Heart left ventricle (tissue), 16 donors: ENCODE results near the gene ZDHHC20. TPM values are rescaled to one million over a fixed set of nuclear protein-coding genes. Genes with fewer than 3 reads are reported as not detected.

Experiments
- ATAC-seq, 4 donors: fragments of 200-7000 bp; cut with Tn5 transposase; one replicate each; pipeline ENCODE4 v1.9.1; 2020 to 2022; ENCODE audit warnings: moderate library complexity in 4 of 4, mild to moderate bottlenecking in 3 of 4, moderate number of reproducible peaks in 1 of 4
- DNase-seq, 5 donors: peaks; one replicate each; pipeline ENCODE4 v3.0.0-alpha.2; 2020
- H3K27ac ChIP-seq, 12 donors: fragments of 200-600 bp; sonication (generic) in 4 of 12; one replicate each; pipeline versions ENCODE4 v1.5.0 to v1.8.0; 2016 to 2022; ENCODE audit warnings: mild to moderate bottlenecking in 2 of 12
- H3K27me3 ChIP-seq, 9 donors: fragments of 200-600 bp; sonication (generic) in 2 of 9; one replicate each; pipeline versions ENCODE4 v1.5.1 to v1.8.0; 2016 to 2022; ENCODE audit warnings: mild to moderate bottlenecking in 3 of 9
- H3K36me3 ChIP-seq, 9 donors: fragments of 200-600 bp; sonication (generic) in 2 of 9; one replicate each; pipeline versions ENCODE4 v1.5.0 to v1.8.0; 2018 to 2022; ENCODE audit warnings: mild to moderate bottlenecking in 2 of 9
- H3K4me1 ChIP-seq, 12 donors: fragments of 200-600 bp; sonication (generic) in 4 of 12; one replicate each; pipeline versions ENCODE4 v1.5.0 to v1.8.0; 2016 to 2022; ENCODE audit warnings: mild to moderate bottlenecking in 3 of 12
- H3K4me3 ChIP-seq, 12 donors: fragments of 200-600 bp; sonication (generic) in 4 of 12; one replicate each; pipeline versions ENCODE4 v1.5.0 to v1.8.0; 2017 to 2022; ENCODE audit warnings: mild to moderate bottlenecking in 9 of 12, moderate library complexity in 4 of 12
- H3K9me3 ChIP-seq, 12 donors: fragments of 200-600 bp; sonication (generic) in 4 of 12; one replicate each; pipeline versions ENCODE4 v1.5.0 to v1.8.0; 2016 to 2022; ENCODE audit warnings: mild to moderate bottlenecking in 1 of 12
- POLR2A ChIP-seq, 2 donors: fragments of 450-650 bp; IDR thresholded peaks; one replicate each; pipeline ENCODE4 v1.6.1; 2017; ENCODE audit warnings: antibody characterized with exemption in 2 of 2, mild to moderate bottlenecking in 2 of 2, moderate library complexity in 2 of 2
- WGBS, 4 donors: extraction: QIAGEN DNeasy Blood & Tissue Kit in 2 of 4; methylation state at CpG; one replicate each; pipeline versions ENCODE4 v1.1.5 to v1.1.7; 2013 to 2018; 5-methylcytosine and 5-hydroxymethylcytosine counted together
- intact Hi-C, 10 donors: fragments of 100-400 bp; cut with DNase I; formaldehyde crosslinking; loops; one replicate each; pipeline versions ENCODE4 v1.11.1 to v1.14.2; 2022
- polyA plus RNA-seq, 2 donors: library from polyadenylated mRNA; stranded (reverse); fragments of 200-250 nt; gene quantifications; one replicate each; pipeline ENCODE4 v1.2.3, GENCODE V29; 2013
- total RNA-seq, 9 donors: library from RNA; depleted of rRNA in 2 of 9; stranded (reverse); fragments of >200 nt in 2 of 9; fragmentation: NEBNext Ultra II Directional in 3 of 9; extraction: Animal tissue kit (Norgen Biotek cat#: 25700) in 3 of 9; gene quantifications; one replicate each; pipeline versions ENCODE4 v1.1.0 to v1.2.4, GENCODE V29; 2016 to 2023
- TF ChIP-seq, protein P1 (sequence below), 12 donors: fragments of 200-600 bp; sonication (generic) in 4 of 12; IDR thresholded peaks; one replicate each; pipeline versions ENCODE4 v1.5.0 to v1.8.0; 2018 to 2022; ENCODE audit warnings: antibody characterized with exemption in 12 of 12, mild to moderate bottlenecking in 5 of 12
- donor health status: ischemic (EF 13 %, LVEDD 7.1; RV severe dilation, severe dysfunction).
- donor health status: healthy with polysubstance abuse.
- donor health status: DM: no; HTN: yes; CAD: no.
- donor health status: DM: no; HTN: no; CAD: no.
- donor health status: ischemic (EF 25% LVEDD 6.9; RV normal size, moderate dysfunction).
- donor health status: ischemic (EF 25% LVEDD 5.7; RV mildly dilated, moderate dysfunction).
- donor health status: healthy.
- donor health status: DM: yes; HTN: yes; CAD: no.
- donor health status: ischemic (EF 35%, LVEDD 5.7; RV mildly dilated, moderate dysfunction).
- donor health status: nonischemic (EF 11% LVEDD 7.7; RV severe dilation, severe dysfunction).
- donor health status: DM: yes; HTN: yes; CAD: no.
- donor health status: PGD.
- donor health status: ischemic (EF 29% LVEDD 5.4; RV normal size, mild dysfunction).
- donor health status: nonischemic (EF 23%, LVEDD 6.1; RV moderate dilation, normal function).

Gene ZDHHC20
- total and polyA plus RNA-seq, 11 donors: 6.2 to 36.4 (median 16.8) TPM

DNA sequence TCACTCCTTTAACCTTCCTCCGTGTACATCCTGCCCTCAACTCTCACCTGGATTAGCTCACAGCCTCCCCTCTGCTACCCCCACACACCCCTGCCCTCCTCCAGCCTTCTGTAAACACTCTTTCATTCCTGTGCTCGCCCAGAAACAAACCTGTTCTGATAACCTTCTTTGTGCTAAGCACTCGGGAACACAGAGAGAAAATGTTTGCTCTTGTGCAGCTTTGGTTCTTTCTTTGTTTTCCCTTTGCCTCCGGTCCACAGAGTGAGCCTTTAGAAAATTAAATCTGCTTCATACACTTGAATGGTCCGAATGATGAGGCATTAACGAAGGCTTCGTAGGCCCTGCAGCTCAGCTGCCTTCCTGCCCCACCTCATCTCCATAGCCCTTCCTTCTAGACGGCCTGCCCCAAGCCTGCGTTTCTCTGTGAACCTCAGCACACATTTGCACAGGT is 6.6 kb upstream of the ZDHHC20 start:
- no peaks in the 10 kb centered on the region for H3K36me3 ChIP-seq
- H3K4me1 ChIP-seq: no peaks in the 10 kb centered on the region
- 56 to 60% (median 60%) methylated on average over 9 of the region's 9 CpGs for WGBS, 4 donors
- H3K9me3 ChIP-seq: peaks cover 0 to 7% (median 0%) of the 10 kb centered on the region in 12 donors
- no peaks in the 10 kb centered on the region for H3K27me3 ChIP-seq
- no peak for TF ChIP-seq POLR2A (IDR thresholded peaks at IDR 0.05)
- TF ChIP-seq, protein P1, sequence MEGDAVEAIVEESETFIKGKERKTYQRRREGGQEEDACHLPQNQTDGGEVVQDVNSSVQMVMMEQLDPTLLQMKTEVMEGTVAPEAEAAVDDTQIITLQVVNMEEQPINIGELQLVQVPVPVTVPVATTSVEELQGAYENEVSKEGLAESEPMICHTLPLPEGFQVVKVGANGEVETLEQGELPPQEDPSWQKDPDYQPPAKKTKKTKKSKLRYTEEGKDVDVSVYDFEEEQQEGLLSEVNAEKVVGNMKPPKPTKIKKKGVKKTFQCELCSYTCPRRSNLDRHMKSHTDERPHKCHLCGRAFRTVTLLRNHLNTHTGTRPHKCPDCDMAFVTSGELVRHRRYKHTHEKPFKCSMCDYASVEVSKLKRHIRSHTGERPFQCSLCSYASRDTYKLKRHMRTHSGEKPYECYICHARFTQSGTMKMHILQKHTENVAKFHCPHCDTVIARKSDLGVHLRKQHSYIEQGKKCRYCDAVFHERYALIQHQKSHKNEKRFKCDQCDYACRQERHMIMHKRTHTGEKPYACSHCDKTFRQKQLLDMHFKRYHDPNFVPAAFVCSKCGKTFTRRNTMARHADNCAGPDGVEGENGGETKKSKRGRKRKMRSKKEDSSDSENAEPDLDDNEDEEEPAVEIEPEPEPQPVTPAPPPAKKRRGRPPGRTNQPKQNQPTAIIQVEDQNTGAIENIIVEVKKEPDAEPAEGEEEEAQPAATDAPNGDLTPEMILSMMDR (IDR thresholded peaks at IDR 0.05): no peak
- H3K4me3 ChIP-seq: no peak overlapping the region
- ATAC-seq: no peak
- DNase-seq: no peak
- intact Hi-C loops: loop anchor here in 1 of 10 donors (10.0 kb wide), 1 partner anchor 71 kb away; no protein-coding TSS in a partner anchor
- H3K27ac ChIP-seq: no peak overlapping the region

DNA sequence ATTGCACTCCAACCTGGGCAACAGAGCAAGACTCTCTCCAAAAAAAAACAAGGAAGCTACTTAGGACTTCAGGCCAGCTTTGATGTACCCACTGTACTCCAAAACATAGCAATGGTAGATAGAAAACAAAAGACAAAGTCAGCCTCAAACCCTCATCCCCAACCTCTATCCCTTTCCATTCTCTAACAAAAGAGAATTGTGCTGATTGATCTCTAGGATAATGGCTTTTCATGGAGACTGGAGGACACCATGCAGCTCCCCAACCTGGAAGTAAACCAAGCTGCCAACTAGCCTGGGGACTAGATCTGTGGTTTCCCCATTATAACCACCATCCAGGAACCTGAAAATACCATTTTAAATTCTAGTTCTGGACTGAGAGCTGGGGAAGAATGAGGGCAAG is 4.3 kb upstream of the ZDHHC20 start:
- Histone ChIP-seq H3K4me1 (peaks cover 0 to 4% (median 0%) of the 10 kb centered on the region in 12 donors), H3K9me3 (no peaks in the 10 kb centered on the region), H3K36me3 (no peaks in the 10 kb centered on the region), H3K27ac (no peak overlapping the region), H3K27me3 (no peaks in the 10 kb centered on the region), H3K4me3 (no peak overlapping the region)
- DNase-seq (no peak), ATAC-seq (no peak)
- intact Hi-C loops: loop anchor here in 1 of 10 donors (10.0 kb wide), 1 partner anchor 69 kb away; no protein-coding TSS in a partner anchor
- TF ChIP-seq, protein P1 (IDR thresholded peaks at IDR 0.05): no peak
- no peak for TF ChIP-seq POLR2A (IDR thresholded peaks at IDR 0.05)

DNA sequence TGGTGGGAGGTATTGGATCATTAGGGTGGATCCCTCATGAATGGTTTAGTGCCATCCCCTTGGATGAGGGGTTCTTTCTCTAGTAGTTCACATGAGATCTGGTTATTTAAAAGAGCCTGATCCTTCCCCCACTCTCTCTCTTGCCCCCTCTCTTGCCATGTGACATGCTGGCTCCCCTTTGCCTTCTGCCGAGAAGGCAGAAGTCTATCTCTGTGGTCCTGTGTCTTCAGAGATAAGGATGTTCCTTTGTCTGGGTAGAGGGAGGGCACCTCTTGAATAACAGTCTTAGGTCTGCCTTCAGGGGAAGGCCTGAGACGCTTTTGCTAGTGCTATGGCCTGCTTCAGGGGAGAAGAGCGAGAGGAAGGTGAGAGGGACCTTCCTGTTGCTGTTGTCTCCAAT is 2.0 kb upstream of the ZDHHC20 start:
- 68 to 89% (median 80%) methylated on average over 3 of the region's 3 CpGs for WGBS, 4 donors
- Histone ChIP-seq H3K27ac (no peak overlapping the region), H3K36me3 (no peaks in the 10 kb centered on the region), H3K27me3 (no peaks in the 10 kb centered on the region), H3K9me3 (no peaks in the 10 kb centered on the region), H3K4me3 (no peak overlapping the region), H3K4me1 (peaks cover 0 to 21% (median 13%) of the 10 kb centered on the region in 12 donors)
- DNase-seq (no peak), ATAC-seq (no peak)
- intact Hi-C loops: loop anchor here in 1 of 10 donors (10.0 kb wide), 1 partner anchor 66 kb away; no protein-coding TSS in a partner anchor
- no peak for TF ChIP-seq POLR2A (IDR thresholded peaks at IDR 0.05)
- TF ChIP-seq, protein P1 (IDR thresholded peaks at IDR 0.05): no peak

DNA sequence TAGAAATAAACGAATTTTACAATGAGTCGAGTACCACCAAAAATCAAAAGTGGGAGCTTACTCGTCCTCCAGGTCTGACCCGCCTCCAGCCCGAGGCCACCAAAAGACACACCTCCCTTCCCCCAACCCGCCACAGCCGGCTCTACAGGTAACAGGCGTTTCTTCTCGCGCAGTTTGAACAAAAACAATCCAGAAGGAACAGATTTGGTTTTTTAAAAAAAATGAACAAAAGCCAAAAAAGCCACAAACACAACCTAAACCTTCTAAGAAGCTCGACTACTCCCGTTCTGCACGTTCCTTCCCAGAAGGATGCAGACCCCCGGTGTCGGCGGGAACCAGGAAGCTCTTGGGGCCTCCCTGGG is 671 bp downstream of the ZDHHC20 start:
- Histone ChIP-seq H3K27ac (peak overlapping the region; percentile 70 to 97 (median 94)), H3K4me3 (peak overlapping the region; percentile 71 to 99 (median 94)), H3K4me1 (peaks cover 0 to 37% (median 13%) of the 10 kb centered on the region in 12 donors), H3K36me3 (no peaks in the 10 kb centered on the region), H3K9me3 (peaks cover 0 to 3% (median 0%) of the 10 kb centered on the region in 12 donors), H3K27me3 (no peaks in the 10 kb centered on the region)
- no peak for TF ChIP-seq POLR2A (IDR thresholded peaks at IDR 0.05)
- TF ChIP-seq, protein P1 (IDR thresholded peaks at IDR 0.05): no peak
- peak in 1 of 4 donors; percentile 37 for ATAC-seq
- 0 to 1% (median 0%) methylated on average over 16 of the region's 16 CpGs for WGBS, 4 donors
- intact Hi-C loops: loop anchor here in 3 of 10 donors (2.0 to 10.0 kb wide), 4 partner anchors 22 to 161 kb away; no protein-coding TSS in a partner anchor
- DNase-seq: peak in 4 of 5 donors; percentile 34 to 48 (median 34)
